Measurements from ENCODE around the gene LRRC46. TPM values are rescaled to one million over a fixed set of nuclear protein-coding genes. Genes with fewer than 3 reads are reported as not detected.

The LRRC46 gene
- total and polyA plus RNA-seq, 4 donors: 9.3 to 25.3 (median 10.7) TPM

DNA sequence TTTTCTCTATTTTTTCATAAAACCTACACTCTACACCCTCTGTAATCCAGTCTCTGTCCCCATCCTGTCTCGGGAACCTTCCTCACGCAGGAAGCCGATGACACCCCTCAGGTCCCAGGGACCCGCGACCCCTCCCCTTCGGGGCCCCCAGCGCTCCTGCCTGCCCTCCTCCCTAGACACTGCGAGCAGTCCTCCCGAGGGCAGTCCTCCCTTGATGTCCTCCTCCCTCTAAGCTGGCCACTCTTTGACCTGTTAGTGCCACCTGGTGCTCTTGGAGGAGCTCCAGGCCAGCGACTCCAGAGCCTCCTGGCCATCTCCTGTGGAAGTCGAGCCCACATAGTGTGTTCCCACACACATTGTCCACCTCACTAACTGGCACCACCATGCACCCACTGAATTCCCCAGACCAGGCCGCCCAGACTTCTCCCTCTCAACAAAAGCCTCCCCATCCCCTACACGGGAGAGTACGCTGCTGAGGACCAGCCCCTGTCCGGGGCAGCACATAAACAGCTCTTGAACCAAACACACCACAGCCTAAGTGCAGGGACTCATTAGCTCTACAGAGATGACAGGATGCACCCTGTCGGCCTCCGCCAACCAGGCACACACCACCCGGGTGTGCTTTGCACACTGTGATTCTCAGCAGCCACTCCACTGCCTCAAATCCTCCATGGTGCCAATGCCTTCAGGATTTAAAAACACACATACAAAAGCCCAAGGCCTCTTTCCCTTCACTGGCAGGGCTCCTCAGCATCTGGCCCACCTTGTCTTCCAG is 19.1 kb upstream of the LRRC46 start:
- H3K9me3 ChIP-seq (ENCODE audit: control insufficient read depth in 4 of 4, insufficient read depth in 3 of 4, low read length in 3 of 4): no peaks in the 10 kb centered on the region
- 85 to 87% methylated on average over 18 of the region's 18 CpGs for WGBS, 2 donors
- no peak overlapping the region for H3K9ac ChIP-seq (ENCODE audit: insufficient read depth in 1 of 2, low read length in 2 of 2)
- no peak overlapping the region for H3K27ac ChIP-seq (ENCODE audit: low read depth in 1 of 2, low read length in 1 of 2)
- no peak overlapping the region for H3K4me3 ChIP-seq
- ATAC-seq (ENCODE audit: insufficient read depth, low FRiP score) (no peak), DNase-seq (no peak)
- H3K36me3 ChIP-seq (ENCODE audit: control insufficient read depth in 4 of 4, insufficient read depth in 4 of 4, low read length in 4 of 4): peaks cover 3 to 74% (median 16%) of the 10 kb centered on the region in 4 donors
- no peak for TF ChIP-seq CTCF (IDR thresholded peaks at IDR 0.05; ENCODE audit: control extremely low read depth, extremely low read depth)
- H3K4me1 ChIP-seq (ENCODE audit: control insufficient read depth in 5 of 5, insufficient read depth in 5 of 5, low read length in 5 of 5): peaks cover 0 to 9% (median 3%) of the 10 kb centered on the region in 5 donors
- H3K27me3 ChIP-seq (ENCODE audit: control insufficient read depth in 3 of 3, insufficient read depth in 3 of 3, low read length in 2 of 3): no peaks in the 10 kb centered on the region

DNA sequence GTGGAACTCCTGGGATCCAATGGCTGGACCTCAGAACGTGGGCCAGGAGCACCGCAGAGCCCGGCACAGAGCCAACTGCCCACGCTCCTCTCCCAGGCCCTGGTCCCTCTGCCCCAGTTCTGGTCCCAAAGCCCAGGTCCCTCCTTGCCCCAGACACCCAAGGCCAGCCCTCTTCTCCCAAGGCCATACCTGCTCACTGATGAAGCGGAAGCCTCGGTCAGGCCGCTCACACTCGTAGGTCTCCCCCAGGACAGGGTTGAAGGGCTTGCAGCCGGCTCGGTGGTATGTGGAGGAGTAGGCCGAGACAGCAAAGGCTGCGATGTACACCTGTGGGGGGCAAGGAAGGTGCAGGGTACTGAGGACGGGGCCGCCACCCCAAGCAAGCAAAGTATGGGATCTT is 18.4 kb upstream of the LRRC46 start:
- no peak for DNase-seq

DNA sequence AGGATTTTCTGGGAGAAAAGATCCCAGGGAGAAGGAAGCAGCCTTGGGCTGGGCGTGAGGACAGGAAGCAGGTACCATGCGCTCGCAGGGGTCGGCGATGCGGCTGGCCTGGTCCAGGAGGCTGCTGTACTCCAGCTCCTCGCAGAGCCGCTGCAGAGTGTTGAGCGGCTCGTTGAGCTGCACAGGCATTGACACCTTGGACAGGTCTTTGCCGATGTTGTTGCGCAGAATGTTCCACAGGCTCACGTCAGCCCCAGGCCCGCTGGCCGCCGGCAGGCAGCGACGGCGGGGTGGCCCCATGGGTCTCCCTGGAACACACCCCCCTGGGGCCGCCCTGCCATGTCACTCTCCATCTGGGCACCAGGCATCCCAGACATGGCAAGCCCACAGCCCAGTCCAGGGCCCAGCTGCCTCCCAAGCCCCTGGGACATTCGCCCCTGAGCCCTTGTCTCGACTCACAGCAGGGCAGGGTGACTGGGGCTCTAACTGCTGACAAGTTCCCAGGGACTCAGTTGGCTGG is 17.9 kb upstream of the LRRC46 start:
- 96% methylated on average over 22 of the region's 22 CpGs for WGBS, 2 donors
- no peak overlapping the region for H3K4me3 ChIP-seq
- DNase-seq: no peak
- TF ChIP-seq CTCF (IDR thresholded peaks at IDR 0.05; ENCODE audit: control extremely low read depth, extremely low read depth): no peak
- no peaks in the 10 kb centered on the region for H3K9me3 ChIP-seq (ENCODE audit: control insufficient read depth in 4 of 4, insufficient read depth in 3 of 4, low read length in 3 of 4)
- H3K9ac ChIP-seq (ENCODE audit: insufficient read depth in 1 of 2, low read length in 2 of 2): no peak overlapping the region
- H3K4me1 ChIP-seq (ENCODE audit: control insufficient read depth in 5 of 5, insufficient read depth in 5 of 5, low read length in 5 of 5): peaks cover 0 to 9% (median 3%) of the 10 kb centered on the region in 5 donors
- no peak for ATAC-seq (ENCODE audit: insufficient read depth, low FRiP score)
- no peaks in the 10 kb centered on the region for H3K27me3 ChIP-seq (ENCODE audit: control insufficient read depth in 3 of 3, insufficient read depth in 3 of 3, low read length in 2 of 3)
- H3K27ac ChIP-seq (ENCODE audit: low read depth in 1 of 2, low read length in 1 of 2): no peak overlapping the region
- peaks cover 3 to 73% (median 17%) of the 10 kb centered on the region in 4 donors for H3K36me3 ChIP-seq (ENCODE audit: control insufficient read depth in 4 of 4, insufficient read depth in 4 of 4, low read length in 4 of 4)

More for the DNA sequence above, 18.4 kb upstream of the LRRC46 start:
- Histone ChIP-seq H3K4me3 (no peak overlapping the region), H3K9ac (ENCODE audit: insufficient read depth in 1 of 2, low read length in 2 of 2) (no peak overlapping the region), H3K27me3 (ENCODE audit: control insufficient read depth in 3 of 3, insufficient read depth in 3 of 3, low read length in 2 of 3) (no peaks in the 10 kb centered on the region), H3K9me3 (ENCODE audit: control insufficient read depth in 4 of 4, insufficient read depth in 3 of 4, low read length in 3 of 4) (no peaks in the 10 kb centered on the region), H3K4me1 (ENCODE audit: control insufficient read depth in 5 of 5, insufficient read depth in 5 of 5, low read length in 5 of 5) (peaks cover 0 to 9% (median 3%) of the 10 kb centered on the region in 5 donors), H3K27ac (ENCODE audit: low read depth in 1 of 2, low read length in 1 of 2) (no peak overlapping the region), H3K36me3 (ENCODE audit: control insufficient read depth in 4 of 4, insufficient read depth in 4 of 4, low read length in 4 of 4) (peaks cover 3 to 73% (median 16%) of the 10 kb centered on the region in 4 donors)
- 95 to 96% methylated on average over 14 of the region's 14 CpGs for WGBS, 2 donors
- ATAC-seq (ENCODE audit: insufficient read depth, low FRiP score): no peak
- TF ChIP-seq CTCF (IDR thresholded peaks at IDR 0.05; ENCODE audit: control extremely low read depth, extremely low read depth): no peak
